Fibroblast of pulmonary artery (primary cell): ENCODE results near the gene GLIS1.

Experiments
- DNase-seq: peaks from one replicate; pipeline ENCODE4 v3.0.0-alpha.2; 2010; ENCODE audit warnings: low read depth
- H3K4me3 ChIP-seq: replicated peaks from 2 replicates; pipeline ENCODE4 v1.5.1; 2011; ENCODE audit warnings: low read depth, mild to moderate bottlenecking, control low read depth, low read length, moderate library complexity
- TF ChIP-seq, protein P1 (sequence below): IDR thresholded peaks from 2 replicates; pipeline ENCODE4 v1.5.1; 2011; ENCODE audit warnings: mild to moderate bottlenecking, control low read depth, low read length, inconsistent platforms; ENCODE audit errors: missing control alignments

Gene GLIS1

DNA sequence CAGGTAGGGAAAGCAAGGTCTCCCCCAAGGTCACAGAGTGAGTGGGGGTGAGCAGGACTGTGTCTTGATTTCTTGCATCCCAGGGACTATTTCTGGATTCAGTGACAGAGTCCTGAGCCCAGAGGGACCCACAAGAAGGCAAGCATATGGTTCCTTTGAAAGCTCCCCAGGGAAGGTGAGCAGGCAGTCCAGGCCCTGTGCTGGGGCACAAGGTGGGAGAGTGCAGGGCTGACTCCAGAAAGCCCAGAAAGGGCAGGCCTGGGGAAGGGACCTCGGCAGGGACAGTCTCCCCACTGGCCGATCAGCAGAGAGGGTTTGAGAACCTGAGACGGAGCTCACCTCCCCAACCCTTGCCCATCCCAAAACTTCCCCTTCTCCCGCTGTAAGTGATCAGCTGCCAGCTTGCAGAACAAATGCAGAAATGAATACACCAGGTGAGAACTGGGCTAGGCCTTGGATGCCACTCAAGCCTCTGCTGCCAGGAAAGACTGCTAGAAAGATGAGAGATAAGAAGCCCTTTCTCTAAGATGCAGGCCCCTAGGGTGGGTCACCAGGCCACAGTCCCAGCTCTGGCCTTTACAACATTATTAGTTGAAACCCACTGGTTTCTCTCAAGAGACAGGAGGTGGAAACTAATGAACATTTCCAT is 121.0 kb downstream of the GLIS1 start:
- no peak for DNase-seq
- TF ChIP-seq, protein P1, sequence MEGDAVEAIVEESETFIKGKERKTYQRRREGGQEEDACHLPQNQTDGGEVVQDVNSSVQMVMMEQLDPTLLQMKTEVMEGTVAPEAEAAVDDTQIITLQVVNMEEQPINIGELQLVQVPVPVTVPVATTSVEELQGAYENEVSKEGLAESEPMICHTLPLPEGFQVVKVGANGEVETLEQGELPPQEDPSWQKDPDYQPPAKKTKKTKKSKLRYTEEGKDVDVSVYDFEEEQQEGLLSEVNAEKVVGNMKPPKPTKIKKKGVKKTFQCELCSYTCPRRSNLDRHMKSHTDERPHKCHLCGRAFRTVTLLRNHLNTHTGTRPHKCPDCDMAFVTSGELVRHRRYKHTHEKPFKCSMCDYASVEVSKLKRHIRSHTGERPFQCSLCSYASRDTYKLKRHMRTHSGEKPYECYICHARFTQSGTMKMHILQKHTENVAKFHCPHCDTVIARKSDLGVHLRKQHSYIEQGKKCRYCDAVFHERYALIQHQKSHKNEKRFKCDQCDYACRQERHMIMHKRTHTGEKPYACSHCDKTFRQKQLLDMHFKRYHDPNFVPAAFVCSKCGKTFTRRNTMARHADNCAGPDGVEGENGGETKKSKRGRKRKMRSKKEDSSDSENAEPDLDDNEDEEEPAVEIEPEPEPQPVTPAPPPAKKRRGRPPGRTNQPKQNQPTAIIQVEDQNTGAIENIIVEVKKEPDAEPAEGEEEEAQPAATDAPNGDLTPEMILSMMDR, result no peak
- no peak overlapping the region for H3K4me3 ChIP-seq

GRCh38 chr1:53617382-53617781 is 121.6 kb downstream of the GLIS1 start:
- no peak overlapping the region for H3K4me3 ChIP-seq
- TF ChIP-seq, protein P1, result no peak
- peak; percentile 10 for DNase-seq

DNA sequence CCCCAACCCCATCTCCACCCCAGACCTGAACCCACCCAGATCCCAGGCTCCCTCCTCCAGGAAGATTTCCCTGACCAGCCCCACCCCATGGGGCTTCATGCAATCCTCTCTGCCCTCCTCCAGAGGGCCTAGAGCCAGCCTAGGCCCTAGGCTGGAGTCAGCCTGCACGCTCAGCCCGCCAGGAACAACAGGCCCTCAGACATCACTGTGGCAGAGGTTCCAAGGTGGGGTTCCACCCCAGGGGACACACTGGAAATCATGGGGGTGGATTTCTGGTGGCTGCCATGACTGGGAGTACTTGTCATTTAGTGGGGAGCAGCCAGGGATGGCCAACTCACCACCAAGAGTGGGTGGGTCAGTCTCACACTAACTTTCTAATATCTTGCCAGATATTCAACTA is 122.0 kb downstream of the GLIS1 start:
- TF ChIP-seq, protein P1, result no peak
- no peak for DNase-seq
- no peak overlapping the region for H3K4me3 ChIP-seq

GRCh38 chr1:53616511-53616910 is 122.5 kb downstream of the GLIS1 start:
- DNase-seq, result no peak
- no peak overlapping the region for H3K4me3 ChIP-seq
- TF ChIP-seq, protein P1, result no peak

DNA sequence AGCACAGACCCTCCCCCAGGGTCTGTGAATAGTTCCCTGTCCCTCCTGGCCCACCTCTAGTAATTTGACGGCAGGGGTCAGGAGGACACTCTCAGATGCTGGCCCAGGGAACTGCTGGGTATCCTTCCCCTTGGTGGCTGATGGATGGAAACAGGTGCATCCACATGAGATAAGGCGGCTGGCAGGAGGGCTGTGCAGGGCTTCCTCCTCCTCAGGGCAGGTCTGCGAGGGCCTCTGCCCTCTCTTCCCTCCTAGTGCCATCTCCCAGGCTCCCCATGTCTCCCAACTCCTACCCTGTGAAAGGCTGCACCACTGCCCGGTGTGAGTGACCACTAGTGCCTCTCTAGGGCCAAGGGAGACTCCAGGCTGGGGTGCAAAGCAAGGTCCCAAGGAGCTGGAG is 123.9 kb downstream of the GLIS1 start:
- no peak overlapping the region for H3K4me3 ChIP-seq
- no peak for DNase-seq
- TF ChIP-seq, protein P1, result no peak

DNA sequence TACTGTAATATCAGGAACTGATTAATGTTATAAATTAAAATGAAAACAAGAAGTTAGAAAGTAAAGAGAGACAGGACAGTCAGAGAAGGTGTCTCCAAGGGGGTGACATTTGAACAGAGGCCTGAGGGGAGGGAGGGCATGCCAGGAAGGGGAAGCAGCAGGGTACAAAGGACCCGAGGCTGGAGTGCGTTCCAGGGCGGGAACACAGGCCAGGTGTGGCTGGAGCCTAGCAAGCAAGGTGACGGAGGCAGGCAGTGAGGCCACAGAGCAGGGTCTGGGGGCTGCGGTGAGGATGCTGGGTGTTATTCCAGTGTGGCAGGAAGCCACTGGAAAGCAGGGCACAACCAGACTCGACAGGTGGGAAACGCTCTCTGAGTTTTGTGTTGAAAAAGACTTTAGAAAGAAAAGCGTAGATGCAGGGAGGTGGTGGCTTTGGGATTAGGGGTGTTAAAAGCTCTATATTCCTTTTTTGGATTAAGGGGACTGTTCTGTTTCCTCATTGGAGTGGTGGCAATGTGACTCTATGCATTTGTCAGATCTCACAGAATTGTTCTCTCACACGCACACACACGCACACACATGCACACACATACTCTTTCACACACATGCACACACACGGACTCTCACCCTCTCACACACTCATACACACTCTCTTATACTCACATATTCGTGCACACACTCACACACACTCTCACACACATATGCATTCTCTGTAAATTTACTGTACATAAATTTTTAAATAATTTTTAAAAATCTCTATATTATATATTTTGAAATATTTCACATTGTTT is 124.5 kb downstream of the GLIS1 start:
- no peak for DNase-seq
- TF ChIP-seq, protein P1, result no peak
- no peak overlapping the region for H3K4me3 ChIP-seq

GRCh38 chr1:53608676-53609075 is 130.3 kb downstream of the GLIS1 start:
- DNase-seq, result no peak
- H3K4me3 ChIP-seq, result no peak overlapping the region
- TF ChIP-seq, protein P1, result no peak
